ENCODE measurements around the gene ENDOD1. TPM values are rescaled to one million over a fixed set of nuclear protein-coding genes. Genes with fewer than 3 reads are reported as not detected.

Gene ENDOD1
- total RNA-seq, 1 donor from 2014 or later = 32.2 TPM

DNA sequence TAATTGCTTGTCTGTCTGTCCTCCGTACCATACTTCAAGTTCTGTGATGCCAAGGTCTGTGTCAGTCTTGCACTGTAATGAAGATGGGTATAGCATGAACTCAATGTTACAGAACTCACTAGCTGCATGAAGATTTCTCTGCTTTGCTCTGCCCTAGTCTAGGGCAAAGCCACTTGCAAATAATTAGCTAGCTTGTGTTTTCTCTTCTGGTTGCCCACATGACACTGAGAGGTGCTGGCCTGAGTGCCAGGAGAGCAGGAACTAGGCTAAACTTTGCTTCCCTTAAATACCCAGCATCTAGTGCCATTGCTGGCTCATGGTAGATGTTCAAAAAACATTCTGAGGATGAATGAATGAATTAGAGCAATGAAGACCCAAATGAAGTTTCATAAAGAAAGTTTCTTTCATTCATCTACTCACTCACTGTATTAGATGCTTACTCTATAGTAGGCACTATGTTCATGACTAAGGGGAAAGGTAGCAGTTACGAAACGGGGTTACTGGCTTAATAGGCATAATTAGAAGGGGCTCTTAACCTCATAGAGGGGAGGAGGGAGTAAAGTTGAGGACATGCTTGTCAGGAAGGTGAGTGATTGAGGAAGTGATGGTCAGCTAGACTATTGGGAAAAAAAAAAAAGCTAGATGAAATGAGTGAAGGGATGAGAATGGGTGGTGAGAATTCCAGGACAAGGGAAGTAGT, 4.4 kb upstream of the ENDOD1 start:
- TF ChIP-seq, protein P1, sequence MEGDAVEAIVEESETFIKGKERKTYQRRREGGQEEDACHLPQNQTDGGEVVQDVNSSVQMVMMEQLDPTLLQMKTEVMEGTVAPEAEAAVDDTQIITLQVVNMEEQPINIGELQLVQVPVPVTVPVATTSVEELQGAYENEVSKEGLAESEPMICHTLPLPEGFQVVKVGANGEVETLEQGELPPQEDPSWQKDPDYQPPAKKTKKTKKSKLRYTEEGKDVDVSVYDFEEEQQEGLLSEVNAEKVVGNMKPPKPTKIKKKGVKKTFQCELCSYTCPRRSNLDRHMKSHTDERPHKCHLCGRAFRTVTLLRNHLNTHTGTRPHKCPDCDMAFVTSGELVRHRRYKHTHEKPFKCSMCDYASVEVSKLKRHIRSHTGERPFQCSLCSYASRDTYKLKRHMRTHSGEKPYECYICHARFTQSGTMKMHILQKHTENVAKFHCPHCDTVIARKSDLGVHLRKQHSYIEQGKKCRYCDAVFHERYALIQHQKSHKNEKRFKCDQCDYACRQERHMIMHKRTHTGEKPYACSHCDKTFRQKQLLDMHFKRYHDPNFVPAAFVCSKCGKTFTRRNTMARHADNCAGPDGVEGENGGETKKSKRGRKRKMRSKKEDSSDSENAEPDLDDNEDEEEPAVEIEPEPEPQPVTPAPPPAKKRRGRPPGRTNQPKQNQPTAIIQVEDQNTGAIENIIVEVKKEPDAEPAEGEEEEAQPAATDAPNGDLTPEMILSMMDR (IDR thresholded peaks at IDR 0.05) = no peak
- ATAC-seq = no peak
- intact Hi-C loops (cut with DNase I) = no loop called here

DNA sequence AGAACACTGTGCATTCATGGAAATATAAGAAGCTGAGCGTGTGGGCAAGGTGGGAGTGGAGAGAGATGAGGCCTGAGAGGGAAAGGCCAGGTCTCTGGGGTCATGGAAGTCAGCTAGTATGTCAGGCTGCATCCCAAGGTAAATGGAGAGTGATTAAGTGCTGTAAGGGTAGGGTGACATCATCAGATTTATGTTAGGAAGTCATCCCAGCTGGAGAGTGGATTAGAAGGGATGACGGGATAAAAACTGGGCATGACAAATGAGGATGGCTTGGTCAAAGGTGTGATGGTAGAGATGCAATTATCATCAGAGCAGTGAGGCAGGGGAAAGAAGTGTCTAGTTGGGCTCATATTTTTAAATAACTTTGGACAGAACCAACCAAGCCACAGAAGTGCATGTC, 3.5 kb upstream of the ENDOD1 start:
- intact Hi-C loops (cut with DNase I) = no loop called here
- no peaks in the 10 kb centered on the region for H3K9me3 ChIP-seq
- TF ChIP-seq, protein P1 (IDR thresholded peaks at IDR 0.05) = no peak
- no peak overlapping the region for H3K4me3 ChIP-seq
- no peak overlapping the region for H3K27ac ChIP-seq
- H3K36me3 ChIP-seq = no peaks in the 10 kb centered on the region
- DNase-seq = no peak
- peaks cover 13% of the 10 kb centered on the region for H3K4me1 ChIP-seq
- no peaks in the 10 kb centered on the region for H3K27me3 ChIP-seq
- no peak for ATAC-seq

More for the DNA sequence above, 4.4 kb upstream of the ENDOD1 start:
- H3K27me3 ChIP-seq = no peaks in the 10 kb centered on the region
- DNase-seq = no peak
- no peaks in the 10 kb centered on the region for H3K36me3 ChIP-seq
- H3K27ac ChIP-seq = no peak overlapping the region
- no peak overlapping the region for H3K4me3 ChIP-seq
- H3K4me1 ChIP-seq = peaks cover 5% of the 10 kb centered on the region
- H3K9me3 ChIP-seq = no peaks in the 10 kb centered on the region

DNA sequence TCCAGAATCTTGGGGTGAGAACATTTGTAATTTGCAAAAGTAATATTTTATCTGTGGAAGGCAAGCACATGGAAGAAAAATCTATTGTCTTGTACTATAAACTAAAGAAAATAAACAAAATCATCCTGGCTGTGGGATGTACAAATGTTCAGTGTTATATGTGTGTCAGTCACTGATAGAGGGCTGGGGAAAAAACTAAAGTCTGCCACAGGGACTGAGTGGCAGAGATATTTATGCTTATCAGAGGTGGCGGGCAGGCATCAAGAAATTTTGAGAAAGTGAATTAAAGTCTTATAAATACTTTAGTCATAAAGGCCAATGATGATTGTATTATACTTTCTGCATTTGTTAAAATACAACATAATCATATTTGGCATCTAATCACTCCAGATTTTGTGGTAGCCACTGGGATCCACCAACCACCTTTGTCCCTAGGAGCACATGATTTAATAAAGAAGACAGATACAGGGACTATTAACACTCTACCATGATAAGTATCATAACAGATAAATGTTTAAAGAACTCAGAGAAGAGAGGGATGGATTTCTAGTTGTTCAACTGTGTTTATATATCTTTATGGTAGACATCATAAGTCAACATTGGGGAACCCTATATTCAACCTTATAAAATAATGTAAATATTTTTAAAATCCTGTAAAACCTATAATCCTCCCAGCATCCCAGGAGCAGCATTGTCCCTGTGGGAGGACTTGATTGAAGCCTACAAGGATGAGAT, 2.6 kb upstream of the ENDOD1 start:
- Histone ChIP-seq H3K9me3 (no peaks in the 10 kb centered on the region), H3K36me3 (no peaks in the 10 kb centered on the region), H3K27ac (no peak overlapping the region), H3K4me1 (peaks cover 15% of the 10 kb centered on the region), H3K4me3 (no peak overlapping the region), H3K27me3 (no peaks in the 10 kb centered on the region)
- TF ChIP-seq, protein P1 (IDR thresholded peaks at IDR 0.05) = no peak
- DNase-seq (no peak), ATAC-seq (no peak)
- intact Hi-C loops (cut with DNase I) = no loop called here

DNA sequence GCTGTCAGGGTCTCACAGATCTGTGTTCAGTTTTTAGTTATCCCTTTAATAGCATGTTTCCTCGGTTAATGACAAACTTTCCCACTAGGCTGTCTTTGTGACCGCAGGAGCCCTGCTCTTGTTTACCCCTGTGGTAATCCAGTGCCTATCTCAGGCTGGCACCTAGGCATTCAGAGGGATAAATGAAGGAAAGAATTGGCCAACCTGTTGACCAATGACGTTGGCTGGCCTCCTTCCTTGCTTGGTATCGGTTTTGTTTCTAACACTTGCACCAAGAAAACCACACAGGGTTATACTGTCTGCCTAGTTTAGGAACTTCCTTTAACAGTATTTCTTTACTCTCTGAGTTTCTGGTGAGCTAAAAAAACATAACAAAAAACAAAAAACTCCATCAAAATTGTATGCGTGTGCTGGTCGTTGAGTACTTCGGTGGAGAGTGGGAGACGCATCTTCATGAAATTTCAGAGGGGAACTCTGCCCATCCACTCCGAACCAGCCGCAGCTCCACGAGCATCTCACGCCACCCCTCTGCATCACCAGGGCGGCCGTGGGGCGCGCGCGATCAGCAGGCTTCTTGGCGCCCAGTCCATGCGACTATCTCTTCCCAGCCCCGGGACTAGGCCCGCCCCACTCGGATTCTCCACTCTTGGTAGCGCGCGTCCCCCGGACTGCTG, 563 bp upstream of the ENDOD1 start:
- TF ChIP-seq, protein P1 (IDR thresholded peaks at IDR 0.05) = no peak
- peak; percentile 63 for ATAC-seq

DNA sequence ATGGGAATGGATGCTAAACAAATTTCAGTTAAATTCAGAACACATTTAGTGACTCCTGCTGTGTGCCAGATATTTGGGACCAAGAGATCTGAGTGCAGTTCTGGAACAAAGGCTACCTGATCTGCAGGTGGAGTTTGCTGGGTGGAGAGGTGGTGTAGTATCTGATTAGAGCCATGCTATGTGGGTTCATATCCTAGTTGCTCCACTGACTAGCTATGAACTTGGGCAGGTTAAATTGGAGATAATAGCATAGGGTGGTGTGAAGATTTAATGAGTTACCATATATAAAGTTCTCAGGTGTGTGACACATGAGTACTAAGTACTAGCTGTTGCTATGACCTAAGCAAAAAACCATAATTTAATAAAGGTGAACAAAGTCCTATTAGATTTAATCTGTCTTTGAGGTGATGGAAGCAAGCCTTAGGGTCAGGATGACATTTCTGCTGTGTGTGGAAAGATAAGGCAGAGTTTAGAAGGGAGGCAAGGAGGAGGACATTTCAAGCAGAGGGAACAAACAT, 2.1 kb downstream of the ENDOD1 start:
- H3K27me3 ChIP-seq = no peaks in the 10 kb centered on the region
- no peak overlapping the region for H3K4me3 ChIP-seq
- TF ChIP-seq, protein P1 (IDR thresholded peaks at IDR 0.05) = no peak
- ATAC-seq = no peak
- intact Hi-C loops (cut with DNase I) = no loop called here
- H3K4me1 ChIP-seq = peaks cover 15% of the 10 kb centered on the region
- H3K36me3 ChIP-seq = no peaks in the 10 kb centered on the region
- no peaks in the 10 kb centered on the region for H3K9me3 ChIP-seq
- DNase-seq = no peak
- no peak overlapping the region for H3K27ac ChIP-seq

More for the DNA sequence above, 563 bp upstream of the ENDOD1 start:
- peak overlapping the region; percentile 97 for H3K27ac ChIP-seq
- DNase-seq = no peak
- H3K4me3 ChIP-seq = peak overlapping the region; percentile 89
- no peaks in the 10 kb centered on the region for H3K27me3 ChIP-seq
- H3K9me3 ChIP-seq = no peaks in the 10 kb centered on the region
- no peaks in the 10 kb centered on the region for H3K36me3 ChIP-seq
- intact Hi-C loops (cut with DNase I) = no loop called here
- peaks cover 15% of the 10 kb centered on the region for H3K4me1 ChIP-seq

All from upper lobe of right lung (tissue), 1 donor.